ENCODE data around the gene ARHGAP40. TPM values are rescaled to one million over a fixed set of nuclear protein-coding genes. Genes with fewer than 3 reads are reported as not detected.

ARHGAP40 gene
- total RNA-seq, 2 experiments from 2014 or later, result not detected

GRCh38 chr20:38642498-38642897, 40.9 kb downstream of the ARHGAP40 start:
- peaks cover 0 to 6% of the 10 kb centered on the region in 2 experiments for H3K9me3 ChIP-seq (ENCODE audit: control insufficient read depth in 1 of 2, insufficient read depth in 1 of 2, low read length in 2 of 2)
- peaks cover 12% of the 10 kb centered on the region for H3K4me1 ChIP-seq (ENCODE audit: insufficient read depth, low read length)
- DNase-seq (no peak), ATAC-seq (ENCODE audit: poor library complexity) (no peak)
- Mint-ChIP-seq H3K9me3 (no peaks in the 10 kb centered on the region), H3K27ac (no peak overlapping the region), H3K4me1 (ENCODE audit: low read depth) (peaks cover 8% of the 10 kb centered on the region), H3K27me3 (peaks cover 65% of the 10 kb centered on the region), H3K4me3 (no peak overlapping the region), H3K36me3 (ENCODE audit: low read depth) (no peaks in the 10 kb centered on the region)
- no peak overlapping the region for H3K27ac ChIP-seq (ENCODE audit: low read depth in 1 of 2, low read length in 2 of 2)
- ChIA-PET CTCF (interaction anchor here (1.7 kb wide), 1 partner anchor 9 kb away, joined by 5 read pairs; no protein-coding TSS in a partner anchor), POLR2A (no interaction called here)
- no peaks in the 10 kb centered on the region for H3K36me3 ChIP-seq (ENCODE audit: insufficient read depth, low read length)
- no peak overlapping the region for H3K4me3 ChIP-seq (ENCODE audit: low read length)
- intact Hi-C loops (cut with DNase I, micrococcal nuclease), result loop anchor here in 1 of 2 experiments (10.0 kb wide), 1 partner anchor 442 kb away; no protein-coding TSS in a partner anchor
- H3K27me3 ChIP-seq (ENCODE audit: control insufficient read depth in 1 of 2, insufficient read depth in 2 of 2, low read length in 2 of 2), result peaks cover 16 to 25% of the 10 kb centered on the region in 2 experiments
- TF ChIP-seq CTCF (IDR thresholded peaks at IDR 0.05), result no peak

- H3K4me1 Mint-ChIP-seq (ENCODE audit: low read depth), result peaks cover 8% of the 10 kb centered on the region
- H3K9me3 Mint-ChIP-seq, result no peaks in the 10 kb centered on the region
- no peak for ATAC-seq (ENCODE audit: poor library complexity)
- no peak overlapping the region for H3K4me3 ChIP-seq (ENCODE audit: low read length)
- no peaks in the 10 kb centered on the region for H3K36me3 Mint-ChIP-seq (ENCODE audit: low read depth)
- peaks cover 12% of the 10 kb centered on the region for H3K4me1 ChIP-seq (ENCODE audit: insufficient read depth, low read length)
- intact Hi-C loops (cut with DNase I, micrococcal nuclease), result loop anchor here (5.0 to 10.0 kb wide), 2 partner anchors 88 to 440 kb away; no protein-coding TSS in a partner anchor
- peaks cover 0 to 6% of the 10 kb centered on the region in 2 experiments for H3K9me3 ChIP-seq (ENCODE audit: control insufficient read depth in 1 of 2, insufficient read depth in 1 of 2, low read length in 2 of 2)
- H3K27ac Mint-ChIP-seq, result no peak overlapping the region
- no peak for DNase-seq
- peaks cover 74% of the 10 kb centered on the region for H3K27me3 Mint-ChIP-seq
- H3K36me3 ChIP-seq (ENCODE audit: insufficient read depth, low read length), result no peaks in the 10 kb centered on the region
- H3K27ac ChIP-seq (ENCODE audit: low read depth in 1 of 2, low read length in 2 of 2), result no peak overlapping the region
- CTCF ChIA-PET, result no interaction called here
- TF ChIP-seq CTCF (IDR thresholded peaks at IDR 0.05), result no peak
- POLR2A ChIA-PET, result no interaction called here
- no peak overlapping the region for H3K4me3 Mint-ChIP-seq
- peaks cover 27 to 28% of the 10 kb centered on the region in 2 experiments for H3K27me3 ChIP-seq (ENCODE audit: control insufficient read depth in 1 of 2, insufficient read depth in 2 of 2, low read length in 2 of 2)
Observed at GRCh38 chr20:38644588-38645260, 43.1 kb downstream of the ARHGAP40 start.

GRCh38 chr20:38645351-38645750, 43.7 kb downstream of the ARHGAP40 start:
- peaks cover 31 to 33% of the 10 kb centered on the region in 2 experiments for H3K27me3 ChIP-seq (ENCODE audit: control insufficient read depth in 1 of 2, insufficient read depth in 2 of 2, low read length in 2 of 2)
- Mint-ChIP-seq H3K36me3 (ENCODE audit: low read depth) (no peaks in the 10 kb centered on the region), H3K27ac (no peak overlapping the region), H3K9me3 (no peaks in the 10 kb centered on the region), H3K4me1 (ENCODE audit: low read depth) (peaks cover 8% of the 10 kb centered on the region), H3K4me3 (no peak overlapping the region), H3K27me3 (peaks cover 69% of the 10 kb centered on the region)
- TF ChIP-seq CTCF (IDR thresholded peaks at IDR 0.05), result no peak
- CTCF ChIA-PET, result interaction anchor here (0.5 to 1.6 kb wide), 3 partner anchors 104 to 316 kb away, joined by 3 to 4 read pairs (median 3); no protein-coding TSS in a partner anchor
- POLR2A ChIA-PET, result no interaction called here
- peaks cover 12% of the 10 kb centered on the region for H3K4me1 ChIP-seq (ENCODE audit: insufficient read depth, low read length)
- H3K27ac ChIP-seq (ENCODE audit: low read depth in 1 of 2, low read length in 2 of 2), result no peak overlapping the region
- H3K4me3 ChIP-seq (ENCODE audit: low read length), result no peak overlapping the region
- peaks cover 0 to 6% of the 10 kb centered on the region in 2 experiments for H3K9me3 ChIP-seq (ENCODE audit: control insufficient read depth in 1 of 2, insufficient read depth in 1 of 2, low read length in 2 of 2)
- DNase-seq (peak in 2 of 14 experiments; percentile 32 to 36), ATAC-seq (ENCODE audit: poor library complexity) (no peak)
- H3K36me3 ChIP-seq (ENCODE audit: insufficient read depth, low read length), result no peaks in the 10 kb centered on the region
- intact Hi-C loops (cut with DNase I, micrococcal nuclease), result loop anchor here (5.0 to 10.0 kb wide), 2 partner anchors 87 to 439 kb away; no protein-coding TSS in a partner anchor

Data from CD4-positive, alpha-beta T cell (primary cell).